Astrocyte of the cerebellum (primary cell): ENCODE results near the gene SAE1.

Experiments used
- DNase-seq: peaks from one replicate; pipeline ENCODE4 v3.0.0-alpha.2; 2011; ENCODE audit warnings: low read depth
- H3K4me3 ChIP-seq: 2 replicates; pipeline ENCODE4 v1.5.1; 2011; ENCODE audit warnings: mild to moderate bottlenecking, low read depth, low read length, moderate library complexity
- in situ Hi-C: cut with HindIII; loops from 2 replicates; pipeline ENCODE4 v1.10.0; 2017; ENCODE audit warnings: low sequenced_read_pairs
- TF ChIP-seq, protein P1 (sequence below): IDR thresholded peaks from 2 replicates; pipeline ENCODE4 v1.5.1; 2012; ENCODE audit warnings: low read length, low read depth, moderate library complexity, mild to moderate bottlenecking; ENCODE audit errors: missing control alignments

Gene SAE1

DNA sequence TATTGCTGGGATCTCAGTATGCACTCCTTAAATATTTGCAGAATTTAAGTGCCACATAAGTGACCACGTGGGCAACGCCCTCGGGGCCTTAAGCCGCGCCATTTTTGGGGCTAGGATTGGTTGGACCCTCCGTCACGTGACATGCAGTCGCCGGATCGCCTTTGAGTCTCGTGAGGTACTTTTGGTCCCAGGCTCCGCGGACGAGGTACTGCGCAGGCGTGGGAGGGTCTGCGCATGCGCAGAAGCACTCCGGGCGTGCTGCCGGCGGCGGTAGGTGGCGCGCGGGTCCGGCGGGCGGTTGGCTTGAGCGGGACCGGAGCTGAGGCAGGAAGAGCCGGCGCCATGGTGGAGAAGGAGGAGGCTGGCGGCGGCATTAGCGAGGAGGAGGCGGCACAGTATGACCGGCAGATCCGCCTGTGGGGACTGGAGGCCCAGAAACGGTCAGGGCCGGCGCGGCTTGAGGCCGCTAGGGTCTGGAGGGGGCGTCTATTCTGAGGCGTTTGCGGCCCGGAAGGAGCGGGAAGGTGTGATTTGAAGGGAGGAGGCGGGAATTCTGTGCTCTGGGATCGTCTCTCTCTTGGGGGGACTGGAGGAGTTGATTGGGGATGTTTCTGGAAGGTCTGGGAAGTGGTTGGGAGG is at the start of gene SAE1:
TSS of gene SAE1 (plus strand) at position 247 of the 639 bp plus-strand sequence. CDS start at position 343, 96 bp downstream.
- peak within 1 kb of the TSS; percentile 78 for H3K4me3 ChIP-seq
- peak; percentile 97 for DNase-seq
- TF ChIP-seq, protein P1, sequence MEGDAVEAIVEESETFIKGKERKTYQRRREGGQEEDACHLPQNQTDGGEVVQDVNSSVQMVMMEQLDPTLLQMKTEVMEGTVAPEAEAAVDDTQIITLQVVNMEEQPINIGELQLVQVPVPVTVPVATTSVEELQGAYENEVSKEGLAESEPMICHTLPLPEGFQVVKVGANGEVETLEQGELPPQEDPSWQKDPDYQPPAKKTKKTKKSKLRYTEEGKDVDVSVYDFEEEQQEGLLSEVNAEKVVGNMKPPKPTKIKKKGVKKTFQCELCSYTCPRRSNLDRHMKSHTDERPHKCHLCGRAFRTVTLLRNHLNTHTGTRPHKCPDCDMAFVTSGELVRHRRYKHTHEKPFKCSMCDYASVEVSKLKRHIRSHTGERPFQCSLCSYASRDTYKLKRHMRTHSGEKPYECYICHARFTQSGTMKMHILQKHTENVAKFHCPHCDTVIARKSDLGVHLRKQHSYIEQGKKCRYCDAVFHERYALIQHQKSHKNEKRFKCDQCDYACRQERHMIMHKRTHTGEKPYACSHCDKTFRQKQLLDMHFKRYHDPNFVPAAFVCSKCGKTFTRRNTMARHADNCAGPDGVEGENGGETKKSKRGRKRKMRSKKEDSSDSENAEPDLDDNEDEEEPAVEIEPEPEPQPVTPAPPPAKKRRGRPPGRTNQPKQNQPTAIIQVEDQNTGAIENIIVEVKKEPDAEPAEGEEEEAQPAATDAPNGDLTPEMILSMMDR, result peak; percentile 56
- in situ Hi-C loops, result no loop called here

- no peak for DNase-seq
- TF ChIP-seq, protein P1, result no peak
- in situ Hi-C loops, result loop anchor here (5.0 kb wide), 1 partner anchor 46 kb away; no protein-coding TSS in a partner anchor
- H3K4me3 ChIP-seq, result no peak overlapping the region
These were observed 49.5 kb upstream of the SAE1 start for GRCh38 chr19:47081095-47081494.

GRCh38 chr19:47082493-47082892 is 48.1 kb upstream of the SAE1 start:
- TF ChIP-seq, protein P1, result no peak
- in situ Hi-C loops, result loop anchor here (5.0 kb wide), 1 partner anchor 45 kb away; no protein-coding TSS in a partner anchor
- DNase-seq, result no peak
- H3K4me3 ChIP-seq, result no peak overlapping the region

DNA sequence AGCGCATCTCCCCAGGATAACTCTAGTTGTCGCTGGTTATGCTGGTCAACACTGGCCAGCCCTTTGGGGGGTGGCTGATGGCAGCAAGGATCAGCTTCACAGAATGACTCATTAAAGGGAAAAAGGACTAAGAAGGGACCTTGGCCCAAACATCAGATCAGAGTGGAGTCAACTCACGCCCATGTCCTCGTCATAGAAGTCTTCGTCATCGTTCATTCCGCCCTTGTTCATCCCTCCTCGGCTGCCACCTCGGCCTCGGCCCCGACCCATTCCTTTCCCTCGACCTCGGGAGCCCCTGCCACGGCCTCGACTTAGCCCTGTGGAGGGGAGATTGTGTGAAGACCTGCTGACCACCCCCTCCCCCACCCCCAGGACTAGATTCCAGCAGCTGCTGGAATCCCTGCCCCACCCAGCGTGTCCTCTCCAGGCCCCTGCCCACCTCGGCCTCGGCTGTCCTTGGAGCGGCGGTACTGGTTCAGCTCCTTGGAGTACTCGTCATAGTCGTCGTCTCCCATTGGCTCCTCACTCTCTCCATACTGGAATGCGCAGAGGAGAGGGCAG is 45.7 kb upstream of the SAE1 start:
- no peak for DNase-seq
- TF ChIP-seq, protein P1, result no peak
- in situ Hi-C loops, result loop anchor here (5.0 kb wide), 1 partner anchor 42 kb away; no protein-coding TSS in a partner anchor
- no peak overlapping the region for H3K4me3 ChIP-seq

- in situ Hi-C loops, result no loop called here
- no peak overlapping the region for H3K4me3 ChIP-seq
- TF ChIP-seq, protein P1, result no peak
- no peak for DNase-seq
These were observed 44.4 kb upstream of the SAE1 start for GRCh38 chr19:47086280-47086679.

DNA sequence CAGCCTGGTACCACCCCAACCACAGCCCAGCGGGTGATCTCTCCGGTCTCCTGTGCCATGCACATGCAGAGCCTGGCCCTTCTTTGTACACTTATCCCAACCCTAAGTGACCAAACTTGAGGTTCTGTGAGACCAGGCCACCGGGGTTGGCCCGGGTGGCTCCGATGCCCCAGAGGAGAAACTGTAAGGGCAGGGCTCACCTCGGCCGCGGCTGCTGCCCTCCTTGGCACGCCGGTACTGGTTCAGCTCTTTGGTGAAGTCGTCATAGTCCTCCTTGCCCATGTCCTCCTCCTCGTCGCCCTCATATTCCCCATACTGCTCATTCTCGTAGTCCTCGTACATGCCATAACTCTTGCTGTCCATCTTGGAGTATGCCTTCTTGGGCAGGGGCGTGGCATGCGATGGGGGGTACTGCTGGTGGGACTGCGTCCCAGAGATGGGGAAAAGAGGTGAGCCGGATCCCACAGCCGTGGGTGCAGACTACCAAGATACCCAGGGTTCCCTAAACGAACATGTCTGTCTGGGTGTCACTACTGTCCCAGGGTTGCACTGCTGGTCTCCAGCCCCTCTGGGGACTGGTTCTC is 40.8 kb upstream of the SAE1 start:
- TF ChIP-seq, protein P1, result no peak
- in situ Hi-C loops, result no loop called here
- no peak overlapping the region for H3K4me3 ChIP-seq

More for the DNA sequence above, 40.8 kb upstream of the SAE1 start:
- no peak for DNase-seq
